Measurements from ENCODE around the gene RAB27B.

RAB27B gene

GRCh38 chr18:54872681-54873080, 44.4 kb downstream of the RAB27B start:
- DNase-seq = peak; percentile 5

GRCh38 chr18:54873884-54874255, 45.6 kb downstream of the RAB27B start:
- no peak for DNase-seq

DNA sequence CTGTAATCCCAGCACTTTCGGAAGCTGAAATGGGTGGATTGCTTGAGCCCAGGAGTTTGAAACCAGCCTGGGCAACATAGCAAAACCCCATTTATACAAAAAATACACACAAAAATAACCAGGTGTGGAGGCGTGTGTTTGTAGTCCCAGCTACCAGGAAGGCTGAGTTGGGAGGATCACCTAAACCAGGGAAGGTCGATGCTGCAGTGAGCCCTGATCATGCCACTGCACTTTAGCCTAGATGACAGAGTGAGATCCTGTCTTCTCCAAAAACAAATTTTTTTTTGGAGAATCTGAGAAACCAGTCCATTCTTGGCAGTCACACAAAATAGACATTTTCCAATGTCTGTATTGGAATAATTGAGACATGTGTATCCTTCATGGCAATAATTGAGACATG, 46.8 kb downstream of the RAB27B start:
- DNase-seq = no peak

GRCh38 chr18:54877076-54877475, 48.8 kb downstream of the RAB27B start:
- no peak for DNase-seq

DNA sequence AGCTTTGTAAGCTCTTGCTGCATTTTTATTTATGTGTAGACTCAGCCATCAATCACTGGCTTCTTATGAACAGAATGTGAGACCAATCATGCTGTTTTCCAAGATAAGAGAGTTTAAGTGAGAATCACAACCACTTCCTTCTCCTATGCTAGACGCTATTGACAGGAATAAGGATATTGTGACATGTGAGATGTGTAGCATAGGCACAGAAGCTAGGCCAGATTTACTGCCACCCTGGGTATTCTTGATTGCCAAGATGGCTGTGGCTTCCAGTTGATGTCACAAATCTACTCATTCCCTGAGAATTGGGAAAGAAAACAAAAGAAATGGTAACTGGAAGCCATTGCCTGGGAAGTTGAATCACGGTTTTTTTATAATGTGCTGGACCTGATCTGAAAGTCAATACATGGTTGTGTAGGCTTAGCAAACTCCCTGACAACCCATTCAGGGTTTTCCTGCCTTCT, 49.9 kb downstream of the RAB27B start:
- no peak for DNase-seq

DNA sequence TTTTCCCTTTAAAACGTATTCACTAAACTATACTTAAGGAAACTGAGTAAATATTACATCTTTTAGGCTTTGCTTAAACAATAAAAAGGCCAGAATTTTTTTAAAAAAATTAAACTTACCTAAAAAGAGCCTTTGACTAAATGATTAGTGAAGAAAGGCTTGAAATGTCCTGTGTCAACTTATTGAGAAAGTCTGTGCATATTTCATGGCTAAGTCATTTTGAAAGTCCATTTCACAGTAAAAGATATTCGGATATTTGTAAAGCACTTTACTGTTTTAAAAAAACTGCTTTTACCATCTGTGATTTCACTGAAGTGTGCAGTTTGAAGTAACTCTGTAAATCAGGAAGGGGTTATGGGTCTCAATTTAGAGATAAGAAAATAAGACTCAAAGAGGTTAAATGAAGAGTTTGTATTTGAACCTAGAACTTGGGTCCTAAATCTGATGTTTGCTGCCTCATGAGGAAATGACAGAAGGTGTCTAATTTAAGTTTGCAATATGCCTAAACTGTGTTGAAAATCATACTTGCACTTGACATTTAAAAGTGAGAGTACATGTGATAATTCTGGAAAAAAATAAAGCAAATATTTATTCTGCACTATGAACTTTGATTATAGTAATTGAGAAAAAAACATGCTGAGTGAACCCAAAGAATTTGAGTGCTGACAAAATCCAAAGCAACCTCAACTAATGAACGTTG, 50.5 kb downstream of the RAB27B start:
- DNase-seq = no peak

- DNase-seq = no peak
Observed at GRCh38 chr18:54879691-54880090, 51.4 kb downstream of the RAB27B start.

DNA sequence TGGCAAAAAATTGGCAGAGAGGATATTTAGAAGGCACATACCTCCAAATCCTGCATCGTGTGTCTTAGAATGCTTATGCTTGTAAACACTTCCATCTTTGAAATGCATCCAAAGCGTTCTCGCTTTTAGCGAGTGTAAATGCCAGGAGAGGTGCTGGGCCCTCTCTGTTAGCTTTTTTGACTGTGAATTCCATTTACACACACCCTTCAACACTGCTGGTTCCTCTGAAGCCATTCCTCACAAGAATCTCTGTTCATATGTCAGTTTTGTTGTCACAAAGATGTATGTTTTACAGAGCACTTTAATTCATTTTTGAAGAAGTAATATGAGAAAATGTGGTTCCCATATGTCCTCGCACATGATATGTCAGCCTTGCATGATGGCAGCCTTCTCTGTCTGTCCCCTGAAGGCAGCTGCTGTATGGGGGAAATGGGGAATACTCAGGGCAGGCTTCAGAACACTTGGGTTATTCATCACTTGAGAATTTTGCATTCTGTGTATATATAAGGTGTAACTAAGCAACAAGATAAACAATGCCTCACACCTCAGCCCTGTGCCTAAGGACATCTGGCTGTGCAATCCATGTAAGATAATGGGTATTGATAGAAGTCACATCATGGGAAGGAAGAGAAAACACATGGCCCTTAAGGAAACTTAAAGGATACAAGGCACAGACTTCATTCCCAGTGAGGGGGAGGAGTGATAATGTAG, 52.3 kb downstream of the RAB27B start:
- DNase-seq = peak; percentile 35

DNA sequence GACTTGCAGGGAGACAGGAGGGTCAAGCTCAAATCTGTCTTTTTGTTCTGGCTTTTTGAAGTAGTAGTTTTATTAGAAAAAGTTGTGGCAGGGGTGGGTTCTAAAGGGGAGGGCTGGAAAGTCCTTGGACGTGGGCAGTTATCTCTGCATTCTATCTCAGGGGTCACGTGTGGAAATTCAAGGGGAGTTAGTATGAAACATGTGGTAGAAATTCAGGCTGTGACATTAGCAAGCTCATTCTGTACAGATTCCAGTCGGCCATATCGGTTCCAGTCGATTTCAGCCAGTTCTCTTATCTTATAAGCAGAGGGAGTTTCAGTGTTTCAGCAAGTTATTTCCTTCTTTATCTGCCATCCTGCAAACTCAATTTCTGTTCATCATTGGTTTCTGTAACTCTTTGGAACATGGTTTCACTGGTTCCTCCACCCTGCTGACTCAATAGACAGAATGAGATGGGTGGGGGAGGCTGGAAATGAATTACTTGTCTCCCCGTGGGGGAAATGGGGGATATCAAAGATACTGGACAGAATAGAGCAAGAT, 53.0 kb downstream of the RAB27B start:
- DNase-seq = no peak

GRCh38 chr18:54882318-54882717, 54.0 kb downstream of the RAB27B start:
- DNase-seq = no peak

GRCh38 chr18:54883816-54884604, 55.7 kb downstream of the RAB27B start:
- no peak for DNase-seq

DNA sequence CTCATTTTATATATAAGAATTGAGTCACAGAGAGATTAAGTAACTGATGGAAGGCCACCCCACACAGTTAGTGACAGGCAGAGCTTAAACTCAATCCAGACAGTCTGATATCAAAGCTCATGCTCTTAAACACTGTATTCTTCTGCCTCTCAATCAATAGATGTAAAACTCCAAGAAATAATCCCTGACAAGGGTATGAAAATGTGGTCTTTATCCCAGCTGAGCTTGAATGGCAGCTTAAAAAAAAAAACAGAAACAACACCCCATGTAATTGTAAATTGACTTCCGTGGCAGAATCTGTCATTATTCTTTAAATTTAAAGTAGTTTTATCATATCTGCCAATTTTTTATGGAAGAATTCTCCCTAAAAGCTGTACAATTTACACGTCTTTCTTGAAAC, 60.1 kb downstream of the RAB27B start:
- DNase-seq = no peak

- DNase-seq = no peak
Observed at GRCh38 chr18:54888933-54889332, 60.7 kb downstream of the RAB27B start.

- no peak for DNase-seq
Observed at GRCh38 chr18:54899500-54899899, 71.2 kb downstream of the RAB27B start.

- no peak for DNase-seq
Observed at GRCh38 chr18:54900290-54900689, 72.0 kb downstream of the RAB27B start.

DNA sequence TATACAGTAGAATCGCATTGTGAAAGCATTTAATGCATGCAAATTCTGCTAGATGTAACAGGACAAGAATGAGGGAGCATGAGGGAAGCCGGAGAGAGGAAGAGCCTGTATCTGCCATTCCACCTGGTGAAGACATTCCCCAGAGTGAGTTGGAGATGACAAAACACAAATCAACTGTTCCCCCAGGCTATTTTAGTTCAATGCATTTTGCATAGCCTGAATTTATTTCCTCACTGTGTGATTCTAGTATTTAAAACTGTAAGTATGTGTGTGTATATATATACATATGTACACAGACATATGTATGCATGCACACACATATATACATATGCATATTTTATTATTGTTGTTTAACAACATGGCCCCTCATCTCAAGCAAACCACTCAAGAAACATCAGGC, 76.3 kb downstream of the RAB27B start:
- no peak for DNase-seq

- DNase-seq = no peak
Observed at GRCh38 chr18:54905629-54906028, 77.4 kb downstream of the RAB27B start.

- DNase-seq = no peak
Observed at GRCh38 chr18:54906331-54907185, 78.3 kb downstream of the RAB27B start.

GRCh38 chr18:54909538-54909937, 81.3 kb downstream of the RAB27B start:
- DNase-seq = no peak

- DNase-seq = no peak
Observed at GRCh38 chr18:54910161-54910919, 82.1 kb downstream of the RAB27B start.

DNA sequence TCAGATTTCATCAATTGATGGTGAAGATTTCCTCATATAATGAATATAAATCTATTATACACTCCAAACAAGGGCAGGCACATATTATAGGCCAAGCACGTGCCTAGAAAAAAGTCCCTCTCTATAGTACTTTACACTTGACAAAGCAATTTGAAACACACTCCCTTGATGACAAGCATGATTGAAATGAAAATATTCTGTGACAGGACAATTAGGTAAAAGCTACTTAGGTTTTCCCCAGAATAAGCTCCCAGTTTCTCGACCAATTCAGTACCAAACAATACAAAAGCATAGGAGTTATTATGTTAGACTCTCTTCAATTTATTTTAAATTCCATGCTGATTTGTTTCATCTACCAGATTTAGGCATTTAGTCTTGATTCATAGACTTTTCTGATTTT, 83.3 kb downstream of the RAB27B start:
- DNase-seq = no peak

DNA sequence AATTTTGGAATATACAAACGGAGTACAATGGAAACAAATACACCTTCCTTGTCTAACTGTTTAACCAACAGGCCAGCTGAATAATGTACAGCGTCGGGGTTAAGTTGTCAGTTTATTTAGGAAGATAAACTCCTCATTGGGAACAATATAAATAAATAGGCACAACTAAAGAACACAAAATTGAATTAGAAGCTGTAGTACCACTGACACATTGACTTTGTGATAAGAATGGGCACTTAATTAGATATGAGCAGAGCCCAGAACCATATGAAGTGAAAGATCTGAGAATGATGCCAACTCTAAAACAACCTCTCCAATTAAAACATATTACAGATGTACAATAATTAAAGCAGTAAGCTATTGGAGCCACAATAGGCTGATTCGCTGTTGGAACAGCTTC, 86.5 kb downstream of the RAB27B start:
- no peak for DNase-seq

Data from NCI-H2171 treated with DMSO at 0.1 percent for 48 hours (cell line).